GM23338 (cell line): Measurements from ENCODE around the gene NEU2.

Experiments
- CTCF ChIP-seq, 2 experiments: fragments of 200-600 bp in 1 of 2; sonication (generic) in 1 of 2; conservative IDR thresholded peaks; 2 replicates each; pipeline versions ENCODE4 v1.5.1 to v1.6.1; 2016 to 2017; ENCODE audit warnings: antibody characterized with exemption in 2 of 2, low read depth in 2 of 2, mild to moderate bottlenecking in 2 of 2, moderate library complexity in 1 of 2
- ETS1 ChIP-seq: IDR thresholded peaks from 2 replicates; pipeline ENCODE4 v1.6.1; 2016; ENCODE audit warnings: antibody characterized with exemption
- EZH2 ChIP-seq: fragments of 200-600 bp; sonication (generic); IDR thresholded peaks from one replicate; pipeline ENCODE4 v1.8.0; 2017; ENCODE audit warnings: antibody characterized with exemption, mild to moderate bottlenecking, low read depth; ENCODE audit not compliant: unreplicated experiment
- EZH2phosphoT487 ChIP-seq: fragments of 200-600 bp; sonication (generic); IDR thresholded peaks from one replicate; pipeline ENCODE4 v1.8.1; 2018; ENCODE audit warnings: antibody characterized with exemption; ENCODE audit not compliant: unreplicated experiment
- JUNB ChIP-seq: IDR thresholded peaks from one replicate; pipeline ENCODE4 v1.6.1; 2016; ENCODE audit warnings: antibody characterized with exemption; ENCODE audit not compliant: unreplicated experiment
- POLR2AphosphoS5 ChIP-seq: IDR thresholded peaks from 2 replicates; pipeline ENCODE4 v1.6.1; 2016; ENCODE audit warnings: antibody characterized with exemption, low read depth
- REST ChIP-seq: IDR thresholded peaks from one replicate; pipeline ENCODE4 v1.6.1; 2018; ENCODE audit warnings: antibody characterized with exemption; ENCODE audit not compliant: unreplicated experiment
- STAT1 ChIP-seq: IDR thresholded peaks from one replicate; pipeline ENCODE4 v1.6.1; 2016; ENCODE audit warnings: antibody characterized with exemption; ENCODE audit not compliant: unreplicated experiment
- ZNF331 ChIP-seq: fragments of 250-450 bp; sonication (Bioruptor Pico); IDR thresholded peaks from 2 replicates; pipeline ENCODE4 v1.5.0; 2020; ENCODE audit warnings: low read depth, mild to moderate bottlenecking, moderate library complexity

- TF ChIP-seq CTCF (conservative IDR thresholded peaks at IDR 0.05; ENCODE audit: low read depth in 2 of 2) (no peak), REST (no peak), POLR2AphosphoS5 (no peak), ZNF331 (CRISPR knock-in tag) (no peak), EZH2 (no peak), EZH2phosphoT487 (no peak), STAT1 (no peak), JUNB (no peak), ETS1 (no peak)
These were observed 7.5 kb downstream of the NEU2 start for GRCh38 chr2:233039846-233040530.
